Fibroblast of villous mesenchyme (primary cell): ENCODE results near the gene APOC4. TPM values are rescaled to one million over a fixed set of nuclear protein-coding genes. Genes with fewer than 3 reads are reported as not detected.

Experiments used
- DNase-seq: peaks from one replicate; pipeline ENCODE4 v3.0.0-alpha.2; 2010; ENCODE audit warnings: low read depth
- H3K4me3 ChIP-seq: 2 replicates; pipeline ENCODE4 v1.5.1; 2011; ENCODE audit warnings: low read depth, mild to moderate bottlenecking, low read length
- total RNA-seq: library from RNA; depleted of rRNA; stranded (reverse); fragments of >200 nt; gene quantifications from 2 replicates; pipeline ENCODE4 v1.2.3, GENCODE V29; 2012
- TF ChIP-seq, protein P1 (sequence below): IDR thresholded peaks from 2 replicates; pipeline ENCODE4 v1.5.1; 2012; ENCODE audit warnings: low read depth, mild to moderate bottlenecking, low read length; ENCODE audit not compliant: insufficient read depth

The APOC4 gene
- total RNA-seq, 1 donor: not detected

- TF ChIP-seq, protein P1, sequence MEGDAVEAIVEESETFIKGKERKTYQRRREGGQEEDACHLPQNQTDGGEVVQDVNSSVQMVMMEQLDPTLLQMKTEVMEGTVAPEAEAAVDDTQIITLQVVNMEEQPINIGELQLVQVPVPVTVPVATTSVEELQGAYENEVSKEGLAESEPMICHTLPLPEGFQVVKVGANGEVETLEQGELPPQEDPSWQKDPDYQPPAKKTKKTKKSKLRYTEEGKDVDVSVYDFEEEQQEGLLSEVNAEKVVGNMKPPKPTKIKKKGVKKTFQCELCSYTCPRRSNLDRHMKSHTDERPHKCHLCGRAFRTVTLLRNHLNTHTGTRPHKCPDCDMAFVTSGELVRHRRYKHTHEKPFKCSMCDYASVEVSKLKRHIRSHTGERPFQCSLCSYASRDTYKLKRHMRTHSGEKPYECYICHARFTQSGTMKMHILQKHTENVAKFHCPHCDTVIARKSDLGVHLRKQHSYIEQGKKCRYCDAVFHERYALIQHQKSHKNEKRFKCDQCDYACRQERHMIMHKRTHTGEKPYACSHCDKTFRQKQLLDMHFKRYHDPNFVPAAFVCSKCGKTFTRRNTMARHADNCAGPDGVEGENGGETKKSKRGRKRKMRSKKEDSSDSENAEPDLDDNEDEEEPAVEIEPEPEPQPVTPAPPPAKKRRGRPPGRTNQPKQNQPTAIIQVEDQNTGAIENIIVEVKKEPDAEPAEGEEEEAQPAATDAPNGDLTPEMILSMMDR: no peak
- H3K4me3 ChIP-seq: peak within 1 kb of the TSS; percentile 94
- peak; percentile 98 for DNase-seq
Observed at GRCh38 chr19:44954649-44955504, 12.8 kb downstream of the APOC4 start, which contains the start of gene CLPTM1. Gene CLPTM1, plus strand, starts transcription at chr19:44955380. Its CDS starts 16 bp downstream, at chr19:44955396.

- DNase-seq: no peak
- peak overlapping the region; percentile 94 for H3K4me3 ChIP-seq
- TF ChIP-seq, protein P1: no peak
Observed at GRCh38 chr19:44955505-44956439, 13.7 kb downstream of the APOC4 start.

DNA sequence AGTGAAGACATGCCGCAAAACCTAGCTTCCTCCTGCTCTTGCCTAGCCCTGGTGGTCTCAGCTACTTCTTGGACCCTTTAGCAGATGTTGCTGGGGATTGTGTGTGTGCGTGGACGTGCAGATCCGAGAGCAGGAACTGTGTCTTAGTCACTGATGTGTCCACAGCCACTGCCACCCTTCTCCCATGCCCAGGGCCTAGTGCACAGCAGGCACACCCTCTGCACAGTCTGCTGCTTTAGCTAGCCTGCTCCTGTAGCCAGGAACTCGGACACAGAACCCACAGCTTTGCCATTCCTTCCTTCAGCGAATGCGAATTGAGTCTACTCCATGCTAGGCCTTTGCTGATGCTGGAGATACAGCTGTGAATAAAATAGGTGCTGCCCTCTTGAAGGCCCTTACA lies 15.5 kb downstream of the APOC4 start:
- no peak for DNase-seq
- no peak overlapping the region for H3K4me3 ChIP-seq

DNA sequence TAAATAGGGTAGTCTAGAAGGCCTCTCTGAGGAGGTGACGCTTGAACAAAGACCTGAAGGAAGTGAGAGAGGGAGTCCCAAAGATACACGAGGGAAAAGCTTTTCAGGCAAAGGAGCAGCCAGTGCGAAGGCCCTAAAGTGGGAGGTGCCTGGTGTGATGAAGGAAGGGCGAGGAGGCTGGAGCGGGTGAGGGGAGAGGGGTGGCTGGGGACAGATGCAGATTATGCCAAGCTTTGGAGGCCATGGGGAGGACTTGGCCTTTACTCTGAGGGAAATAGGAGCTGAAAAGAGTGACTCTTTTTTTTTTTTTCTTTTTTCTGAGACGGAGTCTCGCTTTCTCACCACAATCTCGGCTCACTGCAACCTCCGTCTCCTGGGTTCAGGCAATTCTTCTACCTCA lies 16.1 kb downstream of the APOC4 start:
- TF ChIP-seq, protein P1: no peak
- H3K4me3 ChIP-seq: no peak overlapping the region
- DNase-seq: no peak

More for the DNA sequence above, 15.5 kb downstream of the APOC4 start:
- TF ChIP-seq, protein P1: no peak

- TF ChIP-seq, protein P1: no peak
- no peak overlapping the region for H3K4me3 ChIP-seq
- DNase-seq: no peak
Observed at GRCh38 chr19:44959691-44960090, 17.7 kb downstream of the APOC4 start.

DNA sequence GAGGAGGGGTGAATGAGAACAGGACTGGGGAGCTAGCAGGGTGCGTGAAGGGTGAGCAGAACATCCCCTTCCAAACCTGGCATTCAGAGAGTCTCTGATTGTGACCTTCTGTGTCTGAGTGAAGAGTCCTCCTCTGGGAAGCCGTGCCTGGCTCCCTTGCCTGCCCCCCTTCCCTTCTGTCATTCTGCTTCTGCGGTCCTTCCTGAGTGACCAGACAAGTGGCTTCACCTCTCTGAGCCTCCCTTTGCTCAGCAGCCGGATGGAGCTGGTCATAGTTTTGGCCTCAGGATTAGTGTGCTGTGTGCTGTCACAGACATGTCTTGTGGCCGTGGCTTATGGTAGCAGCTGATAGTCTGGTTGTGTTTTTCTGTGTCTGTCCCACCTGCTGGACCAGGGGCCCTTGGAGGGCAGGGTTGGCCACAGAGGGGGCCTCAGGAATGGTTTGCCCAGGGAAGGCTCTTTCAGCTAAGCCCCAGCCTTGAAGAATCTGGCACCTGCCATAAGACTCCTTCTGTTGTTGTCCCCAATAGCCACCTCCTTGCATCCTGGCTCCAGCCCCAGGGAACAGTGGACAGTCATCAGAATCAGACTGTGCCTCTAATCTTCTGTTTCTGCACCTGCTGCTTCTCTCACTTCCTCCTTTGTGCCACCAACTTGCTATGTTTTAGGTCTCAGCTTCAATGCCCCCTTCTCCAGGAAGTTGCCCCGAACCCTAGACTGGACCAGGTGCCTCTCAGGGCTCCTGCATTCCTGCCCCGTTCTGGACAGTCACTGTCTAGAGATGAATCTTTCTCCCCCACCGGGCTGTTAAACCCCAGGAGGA lies 19.1 kb downstream of the APOC4 start:
- DNase-seq: no peak

More for the DNA sequence above, 19.1 kb downstream of the APOC4 start:
- TF ChIP-seq, protein P1: no peak
- H3K4me3 ChIP-seq: no peak overlapping the region
